Ascending aorta (tissue), 2 donors: ENCODE data around the gene CCR9. TPM values are rescaled to one million over a fixed set of nuclear protein-coding genes. Genes with fewer than 3 reads are reported as not detected.

Source experiments
- DNase-seq, 2 donors: peaks; one replicate each; pipeline ENCODE4 v3.0.0-alpha.2; 2019; ENCODE audit warnings: low spot score in 2 of 2
- H3K27ac ChIP-seq, 2 donors: fragments of 200-600 bp; sonication (generic); one replicate each; pipeline ENCODE4 v1.5.1; 2016 to 2017; ENCODE audit warnings: mild to moderate bottlenecking in 1 of 2
- H3K27me3 ChIP-seq: fragments of 200-600 bp; sonication (generic); one replicate; pipeline ENCODE4 v1.5.1; 2017
- H3K36me3 ChIP-seq, 2 donors: fragments of 200-600 bp; sonication (generic); one replicate each; pipeline ENCODE4 v1.5.1; 2016
- H3K4me1 ChIP-seq, 2 donors: fragments of 200-600 bp; sonication (generic); one replicate each; pipeline ENCODE4 v1.5.1; 2016 to 2017; ENCODE audit warnings: mild to moderate bottlenecking in 1 of 2
- H3K4me3 ChIP-seq, 2 donors: fragments of 200-600 bp; sonication (generic); one replicate each; pipeline ENCODE4 v1.5.1; 2016 to 2017; ENCODE audit warnings: mild to moderate bottlenecking in 1 of 2
- H3K9me3 ChIP-seq, 2 donors: fragments of 200-600 bp; sonication (generic); one replicate each; pipeline ENCODE4 v1.5.1; 2016
- intact Hi-C: fragments of 100-400 bp; cut with DNase I; formaldehyde crosslinking; loops from one replicate; pipeline ENCODE4 v1.15.1; 2023
- total RNA-seq: library from RNA; depleted of rRNA; stranded (reverse); fragments of >200 nt; gene quantifications from one replicate; pipeline ENCODE4 v1.1.0, GENCODE V29; 2016
- TF ChIP-seq, protein P1 (sequence below), 3 experiments: fragments of 200-600 bp in 2 of 3; fragments of 450-650 bp in 1 of 3; sonication (generic) in 2 of 3; IDR thresholded peaks; one replicate each; pipeline ENCODE4 v1.5.1; 2016 to 2019; ENCODE audit warnings: antibody characterized with exemption in 3 of 3, mild to moderate bottlenecking in 1 of 3, moderate library complexity in 1 of 3

CCR9 gene
- total RNA-seq, 1 donor from 2014 or later = not detected

GRCh38 chr3:45946307-45946706, 60.0 kb downstream of the CCR9 start:
- Histone ChIP-seq H3K4me3 (no peak overlapping the region), H3K9me3 (no peaks in the 10 kb centered on the region), H3K27ac (no peak overlapping the region), H3K36me3 (peaks cover 43 to 74% of the 10 kb centered on the region in 2 donors), H3K27me3 (no peaks in the 10 kb centered on the region), H3K4me1 (peaks cover 0 to 4% of the 10 kb centered on the region in 2 donors)
- no peak for DNase-seq
- intact Hi-C loops = no loop called here
- TF ChIP-seq, protein P1, sequence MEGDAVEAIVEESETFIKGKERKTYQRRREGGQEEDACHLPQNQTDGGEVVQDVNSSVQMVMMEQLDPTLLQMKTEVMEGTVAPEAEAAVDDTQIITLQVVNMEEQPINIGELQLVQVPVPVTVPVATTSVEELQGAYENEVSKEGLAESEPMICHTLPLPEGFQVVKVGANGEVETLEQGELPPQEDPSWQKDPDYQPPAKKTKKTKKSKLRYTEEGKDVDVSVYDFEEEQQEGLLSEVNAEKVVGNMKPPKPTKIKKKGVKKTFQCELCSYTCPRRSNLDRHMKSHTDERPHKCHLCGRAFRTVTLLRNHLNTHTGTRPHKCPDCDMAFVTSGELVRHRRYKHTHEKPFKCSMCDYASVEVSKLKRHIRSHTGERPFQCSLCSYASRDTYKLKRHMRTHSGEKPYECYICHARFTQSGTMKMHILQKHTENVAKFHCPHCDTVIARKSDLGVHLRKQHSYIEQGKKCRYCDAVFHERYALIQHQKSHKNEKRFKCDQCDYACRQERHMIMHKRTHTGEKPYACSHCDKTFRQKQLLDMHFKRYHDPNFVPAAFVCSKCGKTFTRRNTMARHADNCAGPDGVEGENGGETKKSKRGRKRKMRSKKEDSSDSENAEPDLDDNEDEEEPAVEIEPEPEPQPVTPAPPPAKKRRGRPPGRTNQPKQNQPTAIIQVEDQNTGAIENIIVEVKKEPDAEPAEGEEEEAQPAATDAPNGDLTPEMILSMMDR (IDR thresholded peaks at IDR 0.05) = no peak

DNA sequence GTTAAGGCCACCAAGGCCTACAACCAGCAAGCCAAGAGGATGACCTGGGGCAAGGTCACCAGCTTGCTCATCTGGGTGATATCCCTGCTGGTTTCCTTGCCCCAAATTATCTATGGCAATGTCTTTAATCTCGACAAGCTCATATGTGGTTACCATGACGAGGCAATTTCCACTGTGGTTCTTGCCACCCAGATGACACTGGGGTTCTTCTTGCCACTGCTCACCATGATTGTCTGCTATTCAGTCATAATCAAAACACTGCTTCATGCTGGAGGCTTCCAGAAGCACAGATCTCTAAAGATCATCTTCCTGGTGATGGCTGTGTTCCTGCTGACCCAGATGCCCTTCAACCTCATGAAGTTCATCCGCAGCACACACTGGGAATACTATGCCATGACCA, 60.5 kb downstream of the CCR9 start:
- Histone ChIP-seq H3K4me1 (peaks cover 0 to 4% of the 10 kb centered on the region in 2 donors), H3K9me3 (no peaks in the 10 kb centered on the region), H3K27me3 (no peaks in the 10 kb centered on the region), H3K4me3 (no peak overlapping the region), H3K27ac (peak overlapping the region in 1 of 2 donors; percentile 63), H3K36me3 (peaks cover 47 to 76% of the 10 kb centered on the region in 2 donors)
- intact Hi-C loops = no loop called here
- DNase-seq = no peak
- TF ChIP-seq, protein P1 (IDR thresholded peaks at IDR 0.05) = no peak

GRCh38 chr3:45947361-45947760, 61.0 kb downstream of the CCR9 start:
- DNase-seq = no peak
- TF ChIP-seq, protein P1 (IDR thresholded peaks at IDR 0.05) = no peak
- Histone ChIP-seq H3K27ac (peak overlapping the region; percentile 39 to 63), H3K4me3 (no peak overlapping the region), H3K4me1 (peaks cover 0 to 4% of the 10 kb centered on the region in 2 donors), H3K36me3 (peaks cover 52 to 79% of the 10 kb centered on the region in 2 donors), H3K9me3 (no peaks in the 10 kb centered on the region), H3K27me3 (no peaks in the 10 kb centered on the region)
- intact Hi-C loops = no loop called here

DNA sequence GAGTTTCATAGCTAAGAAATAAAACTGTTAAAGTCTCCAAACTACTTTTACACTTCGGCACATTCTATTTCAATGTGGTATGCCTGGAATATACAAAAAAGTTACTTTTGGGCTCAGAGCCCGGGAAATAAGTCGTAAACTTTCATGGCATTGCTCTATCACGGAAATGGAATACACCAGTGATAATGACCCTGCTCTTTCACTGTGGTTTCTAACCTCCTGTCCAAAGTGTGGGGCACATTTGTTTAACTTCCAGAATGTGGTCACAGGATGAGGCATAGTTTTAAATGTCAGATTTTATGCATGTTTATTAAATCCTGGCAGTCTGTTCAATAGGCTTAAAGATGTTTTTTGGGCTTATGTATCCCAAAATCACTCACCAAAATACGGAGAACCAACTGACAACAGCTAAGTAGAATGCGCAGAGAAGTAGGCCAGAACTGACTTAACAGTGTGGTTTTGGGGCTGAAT, 62.0 kb downstream of the CCR9 start:
- TF ChIP-seq, protein P1 (IDR thresholded peaks at IDR 0.05) = no peak
- peaks cover 0 to 4% of the 10 kb centered on the region in 2 donors for H3K4me1 ChIP-seq
- H3K4me3 ChIP-seq = no peak overlapping the region
- H3K27ac ChIP-seq = peak overlapping the region; percentile 39 to 63
- H3K36me3 ChIP-seq = peaks cover 54 to 80% of the 10 kb centered on the region in 2 donors
- no peak for DNase-seq
- H3K9me3 ChIP-seq = no peaks in the 10 kb centered on the region
- intact Hi-C loops = no loop called here
- no peaks in the 10 kb centered on the region for H3K27me3 ChIP-seq

- peaks cover 0 to 4% of the 10 kb centered on the region in 2 donors for H3K4me1 ChIP-seq
- no peak overlapping the region for H3K4me3 ChIP-seq
- H3K27ac ChIP-seq = peak overlapping the region; percentile 39 to 63
- no peaks in the 10 kb centered on the region for H3K9me3 ChIP-seq
- peaks cover 60 to 82% of the 10 kb centered on the region in 2 donors for H3K36me3 ChIP-seq
- intact Hi-C loops = no loop called here
- TF ChIP-seq, protein P1 (IDR thresholded peaks at IDR 0.05) = no peak
- no peak for DNase-seq
- no peaks in the 10 kb centered on the region for H3K27me3 ChIP-seq
Measured at GRCh38 chr3:45948881-45949280, 62.5 kb downstream of the CCR9 start.

DNA sequence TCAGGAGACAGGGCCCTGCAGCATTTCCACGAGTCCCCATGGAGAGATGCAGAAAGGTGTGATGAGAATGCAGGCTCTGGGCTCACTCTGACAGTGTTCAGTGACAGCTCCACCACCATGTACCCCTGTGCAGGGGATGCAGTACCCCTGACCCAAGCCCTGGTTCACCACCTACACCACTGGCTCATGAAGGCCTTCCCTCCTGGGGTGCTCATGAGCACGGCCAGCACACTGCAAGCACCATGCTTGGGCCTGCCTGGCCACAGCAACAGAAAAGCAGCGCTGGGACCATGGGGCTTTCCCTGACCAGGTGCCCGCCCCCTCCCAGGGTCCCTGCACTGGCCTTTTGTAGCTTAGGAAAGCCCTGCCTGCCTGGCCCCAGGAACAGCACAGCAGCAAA, 63.1 kb downstream of the CCR9 start:
- no peak for DNase-seq
- TF ChIP-seq, protein P1 (IDR thresholded peaks at IDR 0.05) = no peak
- H3K27ac ChIP-seq = peak overlapping the region; percentile 39 to 64
- H3K4me1 ChIP-seq = peaks cover 0 to 4% of the 10 kb centered on the region in 2 donors
- H3K9me3 ChIP-seq = no peaks in the 10 kb centered on the region
- H3K36me3 ChIP-seq = peaks cover 65 to 88% of the 10 kb centered on the region in 2 donors
- H3K4me3 ChIP-seq = no peak overlapping the region
- no peaks in the 10 kb centered on the region for H3K27me3 ChIP-seq
- intact Hi-C loops = no loop called here
